Hematopoietic multipotent progenitor cell treated with erythropoietin and hydrocortisone succinate and interleukin-3 and kit ligand, for 6 days (in vitro differentiated cells): ENCODE measurements around the gene TAMALIN.

Experiments
- DNase-seq: peaks from one replicate; pipeline ENCODE4 v3.0.0-alpha.2; 2015

TAMALIN gene

DNA sequence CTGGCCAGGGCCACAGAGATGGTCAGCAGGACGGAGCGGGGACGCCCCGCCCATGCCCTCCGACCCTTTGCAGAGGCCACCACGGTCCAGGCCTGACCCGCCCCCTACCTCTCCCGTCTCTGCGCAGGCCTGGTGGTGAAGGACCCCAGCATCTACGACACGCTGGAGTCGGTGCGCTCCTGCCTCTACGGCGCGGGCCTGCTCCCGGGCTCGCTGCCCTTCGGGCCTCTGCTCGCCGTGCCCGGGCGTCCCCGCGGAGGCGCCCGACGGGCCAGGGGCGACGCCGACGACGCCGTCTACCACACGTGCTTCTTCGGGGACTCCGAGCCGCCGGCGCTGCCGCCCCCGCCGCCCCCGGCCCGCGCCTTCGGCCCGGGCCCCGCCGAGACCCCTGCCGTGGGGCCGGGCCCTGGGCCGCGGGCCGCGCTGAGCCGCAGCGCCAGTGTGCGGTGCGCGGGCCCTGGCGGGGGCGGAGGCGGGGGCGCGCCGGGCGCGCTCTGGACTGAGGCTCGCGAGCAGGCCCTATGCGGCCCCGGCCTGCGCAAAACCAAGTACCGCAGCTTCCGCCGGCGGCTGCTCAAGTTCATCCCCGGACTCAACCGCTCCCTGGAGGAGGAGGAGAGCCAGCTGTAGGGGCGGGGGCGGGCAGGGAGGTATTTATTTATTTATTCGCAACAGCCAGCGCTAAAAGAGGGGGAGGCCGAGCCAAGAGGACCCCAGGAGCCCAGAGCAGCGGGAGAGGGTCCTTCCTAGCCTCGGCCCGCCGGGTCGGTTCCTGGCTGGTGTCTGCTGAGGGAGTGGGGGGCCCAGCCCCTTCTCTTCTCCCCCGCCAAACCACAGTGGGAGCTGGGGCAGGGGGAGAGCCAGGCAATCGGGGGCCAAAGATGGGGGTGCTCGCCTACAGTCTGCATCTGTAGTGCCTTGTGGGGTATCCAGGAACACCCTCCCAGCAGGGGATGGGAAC is 8.1 kb downstream of the TAMALIN start:
- no peak for DNase-seq

DNA sequence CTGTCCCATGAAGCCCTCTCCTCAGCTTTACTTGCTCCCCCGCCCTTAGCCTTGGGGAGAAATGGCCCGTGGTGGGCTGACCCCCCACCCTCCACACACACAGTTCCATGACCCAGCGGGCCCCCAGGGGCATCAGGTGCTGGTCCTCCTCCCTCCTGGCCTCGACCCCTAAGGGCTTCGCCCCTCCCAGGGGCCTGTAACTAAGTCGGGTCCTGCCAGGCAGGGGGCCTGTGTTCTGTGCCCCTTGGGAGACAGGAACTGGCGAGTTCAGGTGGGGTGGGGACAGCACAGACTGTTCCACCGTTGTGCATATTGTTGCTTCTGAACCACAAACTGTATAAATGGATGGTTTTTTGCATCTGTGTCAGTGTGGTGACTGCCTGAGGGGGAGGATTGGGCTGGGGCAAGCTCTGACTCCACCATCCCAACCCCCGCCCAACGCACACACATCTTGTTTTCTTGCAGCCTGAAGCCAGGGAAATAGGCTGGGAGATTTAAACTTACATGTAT is 8.8 kb downstream of the TAMALIN start:
- DNase-seq: no peak

- DNase-seq: no peak
Observed at GRCh38 chr12:52018433-52019112, 11.8 kb downstream of the TAMALIN start.

DNA sequence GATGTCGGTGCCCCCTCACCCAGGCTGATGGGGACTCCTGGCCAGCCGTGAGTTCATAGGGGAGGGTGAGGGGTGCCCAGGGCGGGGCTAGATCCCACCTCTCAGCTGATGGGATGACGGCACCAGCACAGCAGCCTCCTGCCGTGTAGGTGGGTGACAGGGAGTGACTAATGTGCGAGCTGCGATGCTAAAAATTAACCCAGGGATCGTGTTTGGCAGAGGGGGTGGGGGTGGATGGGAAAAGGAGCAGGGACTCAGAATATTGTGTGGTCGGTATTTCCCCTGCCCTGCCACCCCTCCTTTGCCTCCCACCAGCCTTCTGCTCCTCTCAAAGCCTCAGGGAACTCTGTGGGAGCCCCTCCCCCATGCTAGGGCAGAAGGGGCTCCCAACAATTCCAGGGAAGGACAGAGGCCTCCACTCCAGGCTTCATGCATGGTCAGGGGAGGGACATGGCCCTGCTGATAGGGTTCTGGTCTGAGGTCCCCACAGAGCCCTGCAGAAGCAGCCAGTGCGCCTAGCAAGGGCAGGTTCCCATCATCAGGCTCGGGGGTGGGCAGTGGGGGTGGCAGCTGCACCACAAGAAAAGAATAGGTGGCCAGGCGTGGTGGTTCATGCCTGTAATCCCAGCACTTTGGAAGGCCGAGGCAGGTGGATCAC is 12.5 kb downstream of the TAMALIN start:
- DNase-seq: no peak

DNA sequence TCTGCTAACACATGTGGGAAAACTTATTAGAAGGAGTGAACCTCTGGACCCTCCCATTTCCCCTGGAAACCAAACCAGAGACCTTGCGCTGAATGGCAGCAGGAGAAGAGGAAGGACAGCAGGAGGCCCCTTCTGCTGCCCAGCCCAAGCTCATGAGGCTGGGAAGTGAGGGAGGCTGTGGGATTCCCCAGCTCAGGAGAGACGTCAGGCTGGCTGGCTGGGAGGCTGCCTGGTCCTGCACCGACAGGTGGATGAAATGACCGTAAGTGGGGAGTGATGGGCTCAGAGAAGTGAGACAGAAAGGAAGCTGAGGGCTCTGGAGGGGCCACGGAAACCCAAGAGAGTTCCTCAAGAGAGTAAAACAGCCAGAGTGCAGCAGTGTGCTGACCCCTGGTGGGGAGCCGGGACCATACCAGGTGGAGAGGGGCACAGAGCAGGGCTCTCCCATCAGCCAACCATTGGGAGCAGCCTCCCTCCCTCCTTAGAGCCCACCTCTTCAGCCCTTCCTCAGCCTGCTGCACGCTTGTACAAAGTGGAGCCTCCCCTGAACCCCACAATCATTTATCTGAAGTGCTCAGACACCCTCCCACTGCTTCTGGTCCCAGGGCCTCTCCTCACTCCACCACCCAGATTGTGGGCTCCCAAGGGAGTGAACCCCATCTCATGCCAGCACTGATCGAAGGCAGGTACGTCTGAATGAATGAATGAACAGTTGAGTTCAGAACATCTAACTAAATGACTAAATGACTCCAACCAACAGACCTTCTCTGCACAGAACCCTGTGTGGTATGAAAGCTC is 14.0 kb downstream of the TAMALIN start:
- peak; percentile 87 for DNase-seq

DNA sequence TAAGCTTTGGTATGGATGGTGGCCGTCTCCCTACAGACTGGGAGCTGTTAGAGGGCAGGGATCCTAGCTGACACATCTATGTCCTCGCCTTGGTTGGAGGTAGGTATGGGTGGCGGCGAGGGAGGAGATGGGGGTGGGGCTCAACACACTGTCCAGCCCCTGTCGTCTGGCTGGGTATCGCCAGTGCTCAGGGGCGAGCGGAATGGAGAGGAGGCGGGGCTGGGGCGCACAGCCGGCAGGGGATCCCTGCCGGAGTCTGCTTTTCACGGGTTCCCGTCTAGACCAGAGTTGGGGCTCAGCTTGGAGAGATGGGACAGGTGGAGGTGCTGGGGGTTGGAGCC is 16.1 kb downstream of the TAMALIN start:
- DNase-seq: peak; percentile 65

GRCh38 chr12:52023182-52023975 is 16.6 kb downstream of the TAMALIN start:
- peak; percentile 91 for DNase-seq

GRCh38 chr12:52023976-52024688 is 17.4 kb downstream of the TAMALIN start:
- peak; percentile 62 for DNase-seq

DNA sequence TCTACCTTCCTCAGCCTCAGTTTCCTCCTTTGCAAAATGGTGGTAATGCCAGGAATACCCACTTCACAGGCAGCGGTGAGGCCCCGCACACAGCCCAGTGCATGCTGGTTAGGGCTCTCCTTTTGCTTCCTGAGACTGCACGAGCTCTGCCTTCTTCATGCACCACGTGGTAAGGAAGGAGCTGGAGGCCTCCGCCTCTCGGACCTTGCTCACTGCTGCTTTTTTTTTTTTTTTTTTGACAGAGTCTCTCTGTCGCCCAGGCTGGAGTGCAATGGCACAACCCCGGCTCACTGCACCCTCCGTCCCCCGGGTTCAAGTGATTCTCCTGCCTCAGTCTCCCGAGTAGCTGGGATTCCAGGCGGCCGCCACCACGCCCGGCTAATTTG is 18.1 kb downstream of the TAMALIN start:
- peak; percentile 91 for DNase-seq

DNA sequence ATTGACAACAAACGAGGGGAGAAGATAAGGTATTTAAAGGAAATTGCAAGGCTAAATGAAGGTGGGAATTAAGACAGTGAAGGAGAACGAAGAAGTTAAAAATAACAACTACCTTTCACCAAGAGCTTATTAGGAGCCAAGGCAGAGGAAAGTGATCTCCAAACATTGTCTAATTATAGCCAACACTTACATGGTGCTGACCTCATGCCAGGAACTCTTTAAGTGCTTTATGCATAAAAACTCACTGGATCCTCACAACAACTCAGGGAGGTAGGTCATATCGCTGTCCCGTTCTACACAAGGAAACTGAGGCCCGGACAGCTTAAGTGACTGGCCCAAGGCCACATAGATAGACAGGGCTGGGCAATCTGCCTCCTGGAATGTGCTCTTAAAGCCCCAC is 19.5 kb downstream of the TAMALIN start:
- DNase-seq: no peak

GRCh38 chr12:52027085-52027843 is 20.5 kb downstream of the TAMALIN start:
- no peak for DNase-seq

GRCh38 chr12:52029685-52030084 is 22.9 kb downstream of the TAMALIN start:
- DNase-seq: no peak

DNA sequence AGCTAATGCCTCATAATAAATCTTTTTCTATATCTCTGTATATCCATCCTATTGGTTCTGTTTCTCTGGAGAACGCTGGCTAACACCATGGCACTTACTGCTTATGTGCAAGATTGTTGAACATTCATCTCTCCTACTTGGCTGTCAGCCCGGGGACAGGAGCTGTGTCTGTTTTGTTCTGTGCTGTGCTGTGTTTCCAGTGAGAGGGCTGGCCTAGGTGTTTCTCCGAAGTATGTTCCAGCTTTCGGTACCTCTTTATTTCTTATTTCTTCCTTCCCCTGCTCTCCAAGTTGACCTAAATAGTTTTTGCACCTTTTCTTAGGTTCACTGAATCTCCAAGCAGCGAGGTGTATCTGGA is 25.7 kb downstream of the TAMALIN start:
- no peak for DNase-seq

GRCh38 chr12:52032804-52033445 is 26.2 kb downstream of the TAMALIN start:
- peak; percentile 96 for DNase-seq

DNA sequence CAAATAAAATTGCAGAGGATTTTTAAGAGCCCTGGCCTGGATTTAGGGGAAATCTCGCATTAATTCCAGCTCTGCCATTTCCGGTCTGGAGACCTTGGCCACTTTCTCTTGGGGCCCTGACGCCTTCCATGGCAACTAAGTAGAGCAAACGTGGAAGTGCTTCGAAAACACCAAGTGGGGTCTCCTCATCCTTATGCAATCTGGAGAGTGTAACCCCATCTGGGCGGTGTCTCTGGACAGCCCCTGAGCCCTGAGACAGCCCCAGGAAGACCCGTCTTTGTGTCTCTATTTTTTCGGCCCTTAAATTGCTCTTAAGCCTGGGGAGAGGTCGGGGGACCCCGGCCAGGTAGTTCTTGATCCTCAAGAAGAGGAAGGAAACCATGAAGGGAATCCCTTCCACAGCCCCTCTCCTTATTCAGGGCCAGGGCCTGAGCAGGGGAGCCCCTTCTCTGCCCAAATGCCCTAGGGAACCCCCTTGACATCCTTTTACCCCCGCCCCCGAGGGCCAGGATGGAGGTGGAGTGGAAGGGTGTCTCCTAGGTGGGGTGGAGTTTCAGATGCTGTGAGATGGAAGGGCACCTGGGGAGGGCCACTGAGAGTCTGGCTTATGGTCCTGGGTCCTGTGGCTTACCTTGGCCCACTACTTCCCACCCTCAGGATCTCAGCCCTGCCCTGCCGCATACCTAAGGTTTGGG is 26.8 kb downstream of the TAMALIN start:
- no peak for DNase-seq

DNA sequence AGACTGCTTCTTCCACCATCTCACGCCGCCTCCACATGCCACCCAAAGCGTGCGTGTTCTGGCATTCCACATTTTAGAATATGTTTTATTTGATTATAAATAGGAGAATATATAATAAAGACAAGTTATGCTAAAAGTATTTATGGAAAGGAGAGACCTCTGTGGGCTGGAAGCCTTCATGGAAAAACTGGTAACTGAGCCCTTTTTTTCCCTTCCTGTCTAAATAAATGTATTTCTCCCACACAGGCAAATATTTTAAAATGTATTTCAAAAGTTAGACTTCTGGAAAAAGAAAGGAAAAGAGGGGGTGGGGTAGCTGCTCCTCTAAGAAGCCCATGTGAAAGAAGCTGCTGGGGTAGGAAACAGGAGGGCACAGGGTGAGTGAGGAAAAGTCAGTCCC is 28.4 kb downstream of the TAMALIN start:
- no peak for DNase-seq

GRCh38 chr12:52035926-52036325 is 29.2 kb downstream of the TAMALIN start:
- DNase-seq: no peak

DNA sequence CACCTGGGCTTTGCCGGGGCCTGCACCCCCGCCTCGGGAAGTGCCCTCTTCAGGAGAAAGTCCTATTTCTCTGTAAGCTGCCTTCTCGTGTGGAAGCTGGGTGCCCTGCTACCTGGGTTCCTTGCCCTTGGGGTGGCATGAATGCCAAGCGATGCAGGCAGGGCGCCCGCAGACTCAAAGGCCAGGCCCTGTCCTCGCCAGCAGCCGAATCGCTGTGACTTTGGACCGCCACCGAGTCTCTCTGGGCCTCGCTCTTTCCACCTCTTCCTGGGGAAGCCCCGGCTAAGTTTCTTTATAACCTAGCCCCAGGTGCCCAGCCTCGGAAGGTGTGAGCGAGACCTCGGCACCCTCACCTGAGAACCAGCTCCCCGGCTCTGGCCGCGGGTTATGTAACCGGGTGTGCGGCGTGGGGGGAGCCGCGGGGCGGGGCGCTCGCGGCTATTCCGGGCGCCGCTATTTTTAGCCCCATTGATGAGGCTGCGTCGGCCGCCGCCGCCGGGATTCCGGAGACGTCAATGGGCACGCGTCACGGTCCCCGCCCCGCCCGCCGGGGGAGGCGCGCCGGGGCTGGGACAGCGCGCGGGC is 29.9 kb downstream of the TAMALIN start:
- peak; percentile 63 for DNase-seq
